SK-N-MC (cell line): ENCODE measurements around the gene NFATC3.

ENCODE experiments used
- EZH2 ChIP-seq: fragments of 200-600 bp; sonication (generic); IDR thresholded peaks from one replicate; pipeline ENCODE4 v1.6.1; 2017; ENCODE audit warnings: antibody characterized with exemption
- FOXP2 ChIP-seq: optimal IDR thresholded peaks from 2 replicates; pipeline ENCODE3; 2011; ENCODE audit warnings: mild to moderate bottlenecking, moderate library complexity; ENCODE audit not compliant: insufficient read depth; ENCODE audit errors: extremely low read length, control extremely low read depth
- POLR2AphosphoS5 ChIP-seq: IDR thresholded peaks from 2 replicates; pipeline ENCODE4 v1.6.1; 2012; ENCODE audit warnings: mild to moderate bottlenecking, low read depth, low read length, borderline replicate concordance

DNA sequence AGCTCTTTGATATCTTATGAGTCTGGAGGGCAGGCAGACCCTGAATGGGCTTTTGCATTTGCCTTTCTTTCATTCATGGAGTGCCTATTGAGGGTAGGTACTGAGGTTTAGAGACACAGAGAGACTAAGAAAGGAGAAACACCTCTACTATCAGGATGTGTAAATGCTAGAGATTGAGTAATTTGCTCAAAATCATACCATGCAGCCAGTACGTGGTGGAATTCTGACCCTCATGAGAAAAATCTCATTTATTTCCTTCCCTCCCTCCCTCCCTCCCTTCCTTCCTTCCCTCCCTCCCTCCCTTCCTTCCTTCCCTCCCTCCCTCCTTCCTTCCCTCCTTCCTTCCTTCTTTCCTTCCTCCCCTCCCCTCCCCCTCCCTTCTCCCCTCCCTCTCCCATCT, 18.4 kb upstream of the NFATC3 start:
- TF ChIP-seq POLR2AphosphoS5 (no peak), EZH2 (no peak), FOXP2 (no peak)
